GM18517 (cell line): Measurements from ENCODE around the gene TKT.
"Not testable (repeated sequence)": the region's sequence is repeated elsewhere in the genome, so short reads cannot be mapped to it uniquely, and the experiment has no call there.

Experiments
- ATAC-seq: cut with Tn5 transposase; IDR thresholded peaks from one replicate; pipeline ENCODE4 v1.9.1; 2021; ENCODE audit warnings: mild to moderate bottlenecking, moderate library complexity; ENCODE audit not compliant: unreplicated experiment

Gene TKT

GRCh38 chr3:53261712-53262111, 5.9 kb upstream of the TKT start:
- no peak for ATAC-seq

GRCh38 chr3:53260286-53260785, 4.5 kb upstream of the TKT start:
- no peak for ATAC-seq

GRCh38 chr3:53259427-53260259, 3.8 kb upstream of the TKT start:
- no peak for ATAC-seq

- ATAC-seq, result no peak
Observed at GRCh38 chr3:53258600-53259426, 3.0 kb upstream of the TKT start.

GRCh38 chr3:53257465-53257864, 1.6 kb upstream of the TKT start:
- no peak for ATAC-seq

GRCh38 chr3:53256704-53257055, 858 bp upstream of the TKT start:
- ATAC-seq, result no peak

- peak; percentile 41 for ATAC-seq
Observed at GRCh38 chr3:53255423-53255774, 423 bp downstream of the TKT start.

- ATAC-seq, result peak; percentile 33
Observed at GRCh38 chr3:53254509-53255422, 1.1 kb downstream of the TKT start.

- ATAC-seq, result no peak
Observed at GRCh38 chr3:53253707-53254508, 1.9 kb downstream of the TKT start.

- ATAC-seq, result not testable (repeated sequence)
Observed at GRCh38 chr3:53252947-53253322, 2.9 kb downstream of the TKT start.

GRCh38 chr3:53252096-53252946, 3.5 kb downstream of the TKT start:
- ATAC-seq, result no peak

GRCh38 chr3:53250881-53251605, 4.8 kb downstream of the TKT start:
- no peak for ATAC-seq

- ATAC-seq, result no peak
Observed at GRCh38 chr3:53250453-53250852, 5.4 kb downstream of the TKT start.

GRCh38 chr3:53248161-53248560, 7.7 kb downstream of the TKT start:
- ATAC-seq, result no peak

GRCh38 chr3:53247619-53248018, 8.2 kb downstream of the TKT start:
- no peak for ATAC-seq

GRCh38 chr3:53244271-53244670, 11.6 kb downstream of the TKT start:
- no peak for ATAC-seq

- ATAC-seq, result no peak
Observed at GRCh38 chr3:53243785-53244184, 12.0 kb downstream of the TKT start.

- no peak for ATAC-seq
Observed at GRCh38 chr3:53243165-53243564, 12.7 kb downstream of the TKT start.

GRCh38 chr3:53242642-53243041, 13.2 kb downstream of the TKT start:
- no peak for ATAC-seq
